OCI-LY7 (cell line): ENCODE results near the gene BTBD9. TPM values are rescaled to one million over a fixed set of nuclear protein-coding genes. Genes with fewer than 3 reads are reported as not detected.

Experiments used
- BruUV-seq: library from RNA; stranded (reverse); fragments of 400-500 nt; replicated peaks from 2 replicates; lab custom pipeline; 2021; lab: Mats Ljungman, UMichigan
- CTCF ChIA-PET: fragments of 300-600 bp; sonication (Branson Sonifier 250); formaldehyde crosslinking; loops from one replicate; lab custom pipeline; 2022; ENCODE audit warnings: antibody characterized with exemption; ENCODE audit not compliant: unreplicated experiment; lab: Charles Lee
- POLR2A ChIA-PET: fragments of 300-600 bp; sonication (Branson Sonifier 250); formaldehyde crosslinking; loops from one replicate; lab custom pipeline; 2022; ENCODE audit warnings: antibody characterized with exemption; lab: Charles Lee
- DNase-seq: peaks from one replicate; pipeline ENCODE4 v3.0.0-alpha.2; 2015; ENCODE audit warnings: low spot score
- H2AFZ ChIP-seq: fragments of 200-600 bp; sonication (generic), shearing (Covaris generic); 2 replicates; pipeline ENCODE4 v1.6.1; 2014; ENCODE audit warnings: mild to moderate bottlenecking, antibody characterized with exemption, low read length, moderate library complexity
- H3K27ac ChIP-seq: fragments of 200-600 bp; sonication (generic); 2 replicates; pipeline ENCODE4 v1.5.1; 2014; ENCODE audit warnings: mixed run types, low read depth, mild to moderate bottlenecking, moderate library complexity, low read length, inconsistent platforms; ENCODE audit not compliant: poor library complexity, severe bottlenecking
- H3K36me3 ChIP-seq: fragments of 200-600 bp; sonication (generic); 2 replicates; pipeline ENCODE4 v1.6.1; 2014; ENCODE audit warnings: mild to moderate bottlenecking, antibody characterized with exemption, low read length, moderate library complexity, mixed read lengths; ENCODE audit not compliant: insufficient read depth
- H3K4me1 ChIP-seq: fragments of 200-600 bp; sonication (generic); 2 replicates; pipeline ENCODE4 v1.5.1; 2014; ENCODE audit warnings: mild to moderate bottlenecking, low read length; ENCODE audit not compliant: insufficient read depth, poor library complexity, severe bottlenecking
- H3K4me2 ChIP-seq: fragments of 200-600 bp; sonication (generic); 2 replicates; pipeline ENCODE4 v1.6.1; 2014; ENCODE audit warnings: mild to moderate bottlenecking, low read length
- H3K4me3 ChIP-seq: fragments of 200-600 bp; sonication (generic); 2 replicates; pipeline ENCODE4 v1.5.1; 2014; ENCODE audit warnings: mild to moderate bottlenecking, low read depth, low read length; ENCODE audit not compliant: poor library complexity, severe bottlenecking
- H3K79me2 ChIP-seq: fragments of 200-600 bp; sonication (generic); 2 replicates; pipeline ENCODE4 v1.6.1; 2016; ENCODE audit warnings: low read depth, mild to moderate bottlenecking, low read length, moderate library complexity, mixed read lengths; ENCODE audit not compliant: insufficient read depth
- H3K9me2 ChIP-seq: fragments of 200-600 bp; sonication (generic); 2 replicates; pipeline ENCODE4 v1.6.1; 2016; ENCODE audit warnings: mild to moderate bottlenecking, low read length, mixed read lengths; ENCODE audit not compliant: insufficient read depth
- H3K9me3 ChIP-seq: fragments of 200-600 bp; sonication (generic); 2 replicates; pipeline ENCODE4 v1.6.1; 2014; ENCODE audit warnings: mild to moderate bottlenecking, mixed run types, low read length, mixed read lengths
- H4K20me1 ChIP-seq: fragments of 200-600 bp; sonication (generic); 2 replicates; pipeline ENCODE4 v1.6.1; 2014; ENCODE audit warnings: mild to moderate bottlenecking, antibody characterized with exemption, low read length, moderate library complexity, mixed read lengths; ENCODE audit not compliant: insufficient read depth
- EZH2phosphoT487 ChIP-seq: fragments of 200-600 bp; sonication (generic); IDR thresholded peaks from 2 replicates; pipeline ENCODE4 v1.6.1; 2018; ENCODE audit warnings: low read depth, borderline replicate concordance, mild to moderate bottlenecking, mixed run types, antibody characterized with exemption, low read length, moderate library complexity, mixed read lengths
- intact Hi-C: fragments of 100-400 bp; cut with micrococcal nuclease; formaldehyde crosslinking; loops from one replicate; pipeline ENCODE4 v1.10.0; 2022; ENCODE audit not compliant: unreplicated experiment
- total RNA-seq, 2 experiments: library from RNA; depleted of rRNA in 1 of 2; stranded (reverse); fragments of >200 nt in 1 of 2; shearing (Covaris generic) in 1 of 2; gene quantifications; 2 replicates each; pipeline ENCODE4 v1.2.3, GENCODE V29; 2014 to 2022
- TF ChIP-seq, protein P1 (sequence below): fragments of 200-600 bp; sonication (generic); conservative IDR thresholded peaks from 2 replicates; pipeline ENCODE4 v1.5.1; 2014; ENCODE audit warnings: mild to moderate bottlenecking, antibody characterized with exemption, low read length, moderate library complexity, mixed read lengths

The BTBD9 gene
- total RNA-seq, 2 experiments from 2014 or later: 5.9 to 7.3 TPM

DNA sequence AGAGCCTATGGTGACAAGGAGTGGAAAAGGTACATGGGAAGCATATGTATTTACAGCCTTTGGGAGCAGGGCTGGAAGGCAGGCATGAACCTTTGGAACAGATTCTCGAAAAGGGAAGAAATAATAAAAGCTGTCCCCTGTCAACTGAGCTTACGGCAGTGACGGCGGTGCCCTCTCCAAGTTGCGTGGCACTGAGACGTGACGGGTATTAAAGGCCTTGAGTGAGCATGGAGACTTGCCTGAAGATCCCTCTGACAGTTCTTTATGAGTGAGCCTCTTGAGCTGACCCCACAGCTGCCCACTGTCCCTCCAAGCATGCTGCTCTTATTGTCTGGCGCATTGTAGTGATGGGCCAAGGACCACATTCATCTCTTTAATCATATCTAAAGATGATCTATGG is 431.7 kb downstream of the BTBD9 start:
- CTCF ChIA-PET: no interaction called here
- TF ChIP-seq EZH2phosphoT487: no peak
- Histone ChIP-seq H3K79me2 (no peaks in the 10 kb centered on the region), H3K4me2 (no peak overlapping the region), H3K4me3 (no peak overlapping the region), H3K9me2 (no peaks in the 10 kb centered on the region), H4K20me1 (no peaks in the 10 kb centered on the region), H3K36me3 (no peaks in the 10 kb centered on the region), H3K4me1 (no peaks in the 10 kb centered on the region), H3K27ac (no peak overlapping the region), H3K9me3 (no peaks in the 10 kb centered on the region), H2AFZ (no peak overlapping the region)
- no TSS peak for BruUV-seq
- intact Hi-C loops: no loop called here
- POLR2A ChIA-PET: interaction anchor here (0.5 to 1.1 kb wide), 2 partner anchors 54 to 495 kb away, joined by 4 to 6 read pairs; no protein-coding TSS in a partner anchor
- no peak for DNase-seq

DNA sequence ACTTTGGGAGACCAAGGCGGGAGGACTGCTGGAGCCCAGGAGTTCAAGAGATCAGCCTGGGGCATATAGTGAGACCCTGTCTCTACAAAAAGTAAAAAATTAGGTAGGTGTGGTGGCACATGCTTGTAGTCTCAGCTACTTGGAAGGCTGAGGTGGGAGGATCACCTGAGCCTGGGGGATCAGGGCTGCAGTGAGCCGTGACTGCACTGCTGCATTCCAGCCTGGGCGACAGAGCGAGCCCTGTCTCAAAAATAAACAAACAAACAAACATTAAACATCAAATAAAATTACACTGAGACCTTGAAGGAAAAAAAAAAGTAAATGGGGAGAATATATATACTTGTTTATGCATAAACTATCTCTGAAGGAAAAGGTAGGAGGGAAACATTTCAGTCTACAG is 432.4 kb downstream of the BTBD9 start:
- Histone ChIP-seq H3K36me3 (no peaks in the 10 kb centered on the region), H3K4me1 (no peaks in the 10 kb centered on the region), H3K27ac (no peak overlapping the region), H2AFZ (no peak overlapping the region), H3K4me2 (no peak overlapping the region), H3K79me2 (no peaks in the 10 kb centered on the region), H3K9me2 (no peaks in the 10 kb centered on the region), H3K4me3 (no peak overlapping the region), H4K20me1 (no peaks in the 10 kb centered on the region), H3K9me3 (no peaks in the 10 kb centered on the region)
- TF ChIP-seq, protein P1, sequence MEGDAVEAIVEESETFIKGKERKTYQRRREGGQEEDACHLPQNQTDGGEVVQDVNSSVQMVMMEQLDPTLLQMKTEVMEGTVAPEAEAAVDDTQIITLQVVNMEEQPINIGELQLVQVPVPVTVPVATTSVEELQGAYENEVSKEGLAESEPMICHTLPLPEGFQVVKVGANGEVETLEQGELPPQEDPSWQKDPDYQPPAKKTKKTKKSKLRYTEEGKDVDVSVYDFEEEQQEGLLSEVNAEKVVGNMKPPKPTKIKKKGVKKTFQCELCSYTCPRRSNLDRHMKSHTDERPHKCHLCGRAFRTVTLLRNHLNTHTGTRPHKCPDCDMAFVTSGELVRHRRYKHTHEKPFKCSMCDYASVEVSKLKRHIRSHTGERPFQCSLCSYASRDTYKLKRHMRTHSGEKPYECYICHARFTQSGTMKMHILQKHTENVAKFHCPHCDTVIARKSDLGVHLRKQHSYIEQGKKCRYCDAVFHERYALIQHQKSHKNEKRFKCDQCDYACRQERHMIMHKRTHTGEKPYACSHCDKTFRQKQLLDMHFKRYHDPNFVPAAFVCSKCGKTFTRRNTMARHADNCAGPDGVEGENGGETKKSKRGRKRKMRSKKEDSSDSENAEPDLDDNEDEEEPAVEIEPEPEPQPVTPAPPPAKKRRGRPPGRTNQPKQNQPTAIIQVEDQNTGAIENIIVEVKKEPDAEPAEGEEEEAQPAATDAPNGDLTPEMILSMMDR: no peak
- no peak for TF ChIP-seq EZH2phosphoT487
- no peak for DNase-seq
- BruUV-seq: no TSS peak
- POLR2A ChIA-PET: interaction anchor here (0.5 kb wide), 1 partner anchor 53 kb away, joined by 4 read pairs; no protein-coding TSS in a partner anchor
- intact Hi-C loops: no loop called here
- CTCF ChIA-PET: no interaction called here

DNA sequence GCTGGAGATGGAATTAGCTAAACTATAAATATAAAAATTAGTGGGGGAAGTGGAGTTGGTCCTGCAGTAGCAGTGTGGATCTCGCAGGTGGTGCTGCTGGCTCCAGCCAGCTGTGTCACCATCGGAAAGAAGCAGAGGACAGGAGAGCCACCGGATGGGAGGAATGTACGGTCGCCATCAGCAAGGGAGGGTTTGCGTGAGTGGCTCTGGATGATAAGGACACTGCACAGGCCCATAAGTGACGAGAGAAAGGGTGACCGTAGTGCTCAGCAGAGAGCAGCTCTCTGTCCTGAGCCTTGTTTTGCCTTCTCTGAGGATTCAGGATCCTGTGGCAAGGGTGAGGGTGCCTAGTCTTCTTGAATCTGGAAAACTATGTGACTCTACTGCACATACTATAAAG is 441.5 kb downstream of the BTBD9 start:
- TF ChIP-seq, protein P1: no peak
- no peak for TF ChIP-seq EZH2phosphoT487
- Histone ChIP-seq H4K20me1 (no peaks in the 10 kb centered on the region), H3K4me3 (no peak overlapping the region), H3K36me3 (no peaks in the 10 kb centered on the region), H3K79me2 (no peaks in the 10 kb centered on the region), H2AFZ (no peak overlapping the region), H3K9me3 (no peaks in the 10 kb centered on the region), H3K9me2 (no peaks in the 10 kb centered on the region), H3K4me1 (no peaks in the 10 kb centered on the region), H3K4me2 (no peak overlapping the region), H3K27ac (no peak overlapping the region)
- DNase-seq: no peak
- no TSS peak for BruUV-seq
- intact Hi-C loops: no loop called here
- ChIA-PET POLR2A (no interaction called here), CTCF (no interaction called here)
